GM12878 (cell line): Measurements from ENCODE around the gene ITK. TPM values are rescaled to one million over a fixed set of nuclear protein-coding genes. Genes with fewer than 3 reads are reported as not detected.

Source experiments
- ATAC-seq: fragments of 200-7000 bp; cut with Tn5 transposase; 3 replicates; pipeline ENCODE4 v1.9.1; 2020; ENCODE audit warnings: mild to moderate bottlenecking, moderate library complexity
- BruUV-seq: library from RNA; stranded (reverse); fragments of 400-500 nt; replicated peaks from 2 replicates; lab custom pipeline; 2021; lab: Mats Ljungman, UMichigan
- CTCF ChIA-PET: fragments of 300-600 bp; sonication (Branson Sonifier 250); formaldehyde crosslinking; extraction: SDS; loops from one replicate; lab custom pipeline; 2021; ENCODE audit warnings: inconsistent platforms; lab: Yijun Ruan, JAX
- POLR2A ChIA-PET: fragments of 350-600 bp; formaldehyde crosslinking; extraction: SDS; loops from one replicate; lab custom pipeline; 2021; ENCODE audit warnings: inconsistent platforms; lab: Charles Lee
- RAD21 ChIA-PET: fragments of 300-600 bp; sonication (Branson Sonifier 250); formaldehyde crosslinking; loops from one replicate; lab custom pipeline; 2023; ENCODE audit warnings: antibody characterized with exemption; ENCODE audit not compliant: unreplicated experiment; lab: Charles Lee
- SMC1A ChIA-PET: fragments of 300-600 bp; sonication (Branson Sonifier 250); formaldehyde crosslinking; loops from one replicate; lab custom pipeline; 2023; ENCODE audit not compliant: unreplicated experiment, uncharacterized antibody; lab: Charles Lee
- DNase-seq: peaks from one replicate; pipeline ENCODE4 v3.0.0-alpha.2; 2011; ENCODE audit warnings: low read depth, low spot score
- FAIRE-seq: peaks from 3 replicates; lab custom pipeline; 2011; peaks lifted over from hg19 to GRCh38; lab: Jason Lieb, UNC
- H2AFZ ChIP-seq: 2 replicates; pipeline ENCODE4 v1.6.0; 2011; ENCODE audit warnings: low read depth, low read length, control low read depth; ENCODE audit not compliant: control insufficient read depth
- H3K27ac ChIP-seq: 2 replicates; pipeline ENCODE4 v1.5.1; 2011; ENCODE audit warnings: control low read depth; ENCODE audit not compliant: control insufficient read depth, insufficient read depth
- H3K27me3 ChIP-seq, 2 experiments: replicated peaks in 1 of 2; 2 replicates each; pipeline versions ENCODE4 v1.6.0 to v1.6.1; 2011; ENCODE audit warnings: low read length in 1 of 2; ENCODE audit not compliant: control insufficient read depth in 2 of 2, insufficient read depth in 2 of 2
- H3K36me3 ChIP-seq, 2 experiments: 2 replicates each; pipeline ENCODE4 v1.5.1; 2011; ENCODE audit warnings: low read length in 1 of 2; ENCODE audit not compliant: control insufficient read depth in 2 of 2, insufficient read depth in 2 of 2
- H3K4me1 ChIP-seq: 2 replicates; pipeline ENCODE4 v1.6.1; 2011; ENCODE audit warnings: mild to moderate bottlenecking, low read length, moderate library complexity, mixed read lengths; ENCODE audit not compliant: control insufficient read depth, insufficient read depth
- H3K4me2 ChIP-seq: 2 replicates; pipeline ENCODE4 v1.6.0; 2011; ENCODE audit warnings: control low read depth; ENCODE audit not compliant: control insufficient read depth, insufficient read depth
- H3K4me3 ChIP-seq: fragments of 200-600 bp; sonication (generic); 2 replicates; pipeline ENCODE4 v1.5.1; 2016
- H3K79me2 ChIP-seq: 2 replicates; pipeline ENCODE4 v1.6.0; 2011; ENCODE audit warnings: low read length; ENCODE audit not compliant: control insufficient read depth, insufficient read depth
- H3K9ac ChIP-seq: 2 replicates; pipeline ENCODE4 v1.8.0; 2011; ENCODE audit warnings: low read length, control low read depth, mixed read lengths; ENCODE audit not compliant: control insufficient read depth, insufficient read depth
- H3K9me3 ChIP-seq: replicated peaks from 3 replicates; pipeline ENCODE4 v1.5.1; 2011; ENCODE audit warnings: mild to moderate bottlenecking, low read length; ENCODE audit not compliant: control insufficient read depth, insufficient read depth
- H4K20me1 ChIP-seq: 2 replicates; pipeline ENCODE4 v1.6.0; 2011; ENCODE audit not compliant: control insufficient read depth, insufficient read depth
- BHLHE40 ChIP-seq, 2 experiments: fragments of 450-650 bp in 1 of 2; IDR thresholded peaks; 2 replicates each; pipeline ENCODE4 v1.6.1; 2011 to 2017; ENCODE audit warnings: low read depth in 2 of 2, borderline replicate concordance in 1 of 2, improper control_type of control experiment in 1 of 2, low read length in 1 of 2, mild to moderate bottlenecking in 1 of 2
- CREM ChIP-seq: IDR thresholded peaks from 2 replicates; pipeline ENCODE4 v1.6.1; 2014; ENCODE audit warnings: antibody characterized with exemption, low read depth
- MTA3 ChIP-seq: IDR thresholded peaks from 2 replicates; pipeline ENCODE4 v1.6.1; 2012; ENCODE audit warnings: low read length, inconsistent platforms, borderline replicate concordance
- NBN ChIP-seq: fragments of 450-650 bp; IDR thresholded peaks from 2 replicates; pipeline ENCODE4 v1.6.1; 2016
- RAD21 ChIP-seq: IDR thresholded peaks from 2 replicates; pipeline ENCODE4 v1.6.1; 2011; ENCODE audit warnings: mild to moderate bottlenecking, low read depth, low read length, moderate library complexity; ENCODE audit not compliant: insufficient read depth
- RFX5 ChIP-seq: IDR thresholded peaks from 2 replicates; pipeline ENCODE4 v1.6.1; 2011; ENCODE audit warnings: low read depth, low read length, improper control_type of control experiment
- RUNX3 ChIP-seq: IDR thresholded peaks from 2 replicates; pipeline ENCODE4 v1.6.1; 2012; ENCODE audit warnings: low read length, inconsistent platforms
- SREBF1 ChIP-seq: IDR thresholded peaks from 2 replicates; pipeline ENCODE4 v1.6.1; 2012; ENCODE audit warnings: mild to moderate bottlenecking, low read length
- WGBS: methylation state at CpG from one replicate; pipeline ENCODE4 v1.1.6; 2016; ENCODE audit warnings: low lambda C conversion rate; ENCODE audit not compliant: insufficient replicate concordance, insufficient coverage; ENCODE audit errors: missing lambda C conversion rate; 5-methylcytosine and 5-hydroxymethylcytosine counted together
- in situ Hi-C: fragments of 300-500 bp; cut with MboI; formaldehyde crosslinking; loops from 9 replicates; pipeline ENCODE4 v1.14.3; 2018; ENCODE audit warnings: mixed read lengths
- intact Hi-C: fragments of 100-400 bp; cut with micrococcal nuclease; formaldehyde crosslinking; loops from one replicate; pipeline ENCODE4 v1.14.2; 2022; ENCODE audit not compliant: unreplicated experiment
- polyA plus RNA-seq, 11 experiments: library from polyadenylated mRNA; depleted of rRNA in 4 of 11; unstranded in 6 of 11; stranded (reverse) in 5 of 11; fragments of >200 nt; fragmentation: Nextera tagmentation in 4 of 11; fragmentation: Illumina TruSeq in 1 of 11; extraction: Ambion mirVana in 4 of 11; extraction: Trizol in 1 of 11; gene quantifications; 1 replicate in 1 of 11; 2 replicates in 10 of 11; pipeline versions ENCODE4 v1.2.1 to v1.2.3, GENCODE V29; 2011 to 2016; ENCODE audit warnings: inconsistent platforms in 2 of 11, missing spikeins in 2 of 11, low read depth in 1 of 11
- total RNA-seq, 4 experiments: library from RNA; depleted of rRNA in 3 of 4; stranded (reverse); fragments of >200 nt in 3 of 4; fragmentation: Illumina TruSeq in 1 of 4; extraction: Trizol in 1 of 4; gene quantifications; 2 replicates each; pipeline versions ENCODE4 v1.2.1 to v1.2.3, GENCODE V29; 2013 to 2021
- TF ChIP-seq, protein P1 (sequence below): fragments of 450-650 bp; formaldehyde crosslinking; IDR thresholded peaks from 2 replicates; pipeline ENCODE4 v1.5.0; 2022; ENCODE audit warnings: mild to moderate bottlenecking, missing genetic modification characterization
- TF ChIP-seq, protein P2 (sequence below): fragments of 150-350 bp; IDR thresholded peaks from 2 replicates; pipeline ENCODE4 v1.6.1; 2014; ENCODE audit warnings: mild to moderate bottlenecking, low read depth, low read length
- TF ChIP-seq, protein P3 (sequence below): IDR thresholded peaks from 2 replicates; pipeline ENCODE4 v1.6.1; 2012; ENCODE audit warnings: improper control_type of control experiment, low read depth, low read length; ENCODE audit not compliant: insufficient replicate concordance
- TF ChIP-seq, protein P4 (sequence below): IDR thresholded peaks from 2 replicates; pipeline ENCODE4 v1.6.1; 2011; ENCODE audit warnings: mild to moderate bottlenecking, low read depth, low read length, moderate library complexity; ENCODE audit not compliant: insufficient replicate concordance

Gene ITK
- total and polyA plus RNA-seq, 10 of the 15 experiments (the other 5 are each of a cell fraction or from before 2014, with no cell fraction given), result 0.05 to 2.4 (median 0.76) TPM

DNA sequence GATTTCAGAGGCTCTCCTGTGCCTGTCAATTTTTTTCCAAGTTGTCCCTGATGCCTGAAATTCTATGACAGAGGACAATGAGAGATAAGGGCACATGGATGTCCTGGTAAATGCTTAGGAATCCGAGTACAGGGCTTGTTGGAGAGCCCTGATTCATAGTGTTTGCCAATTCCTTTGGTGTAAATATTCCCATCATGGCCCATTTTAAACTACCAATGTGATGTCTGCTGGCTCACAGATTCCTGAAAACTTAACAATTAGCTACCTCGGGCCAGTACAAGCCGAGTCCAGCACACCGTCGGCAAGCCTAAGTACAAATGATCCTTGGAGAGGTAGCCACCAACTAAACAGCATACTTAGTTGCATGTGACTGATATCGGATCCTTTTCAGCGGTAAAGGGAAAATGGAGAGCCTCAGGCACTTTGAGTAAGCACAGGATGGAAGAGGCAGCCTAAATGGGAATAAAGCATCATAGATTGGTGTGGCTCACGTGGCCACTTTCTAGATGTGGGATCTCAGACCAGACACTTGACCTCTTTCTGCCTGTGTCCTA lies 3.6 kb downstream of the ITK start:
- H2AFZ ChIP-seq, result no peak overlapping the region
- no peak for TF ChIP-seq RUNX3
- no peak for TF ChIP-seq MTA3
- TF ChIP-seq, protein P1, sequence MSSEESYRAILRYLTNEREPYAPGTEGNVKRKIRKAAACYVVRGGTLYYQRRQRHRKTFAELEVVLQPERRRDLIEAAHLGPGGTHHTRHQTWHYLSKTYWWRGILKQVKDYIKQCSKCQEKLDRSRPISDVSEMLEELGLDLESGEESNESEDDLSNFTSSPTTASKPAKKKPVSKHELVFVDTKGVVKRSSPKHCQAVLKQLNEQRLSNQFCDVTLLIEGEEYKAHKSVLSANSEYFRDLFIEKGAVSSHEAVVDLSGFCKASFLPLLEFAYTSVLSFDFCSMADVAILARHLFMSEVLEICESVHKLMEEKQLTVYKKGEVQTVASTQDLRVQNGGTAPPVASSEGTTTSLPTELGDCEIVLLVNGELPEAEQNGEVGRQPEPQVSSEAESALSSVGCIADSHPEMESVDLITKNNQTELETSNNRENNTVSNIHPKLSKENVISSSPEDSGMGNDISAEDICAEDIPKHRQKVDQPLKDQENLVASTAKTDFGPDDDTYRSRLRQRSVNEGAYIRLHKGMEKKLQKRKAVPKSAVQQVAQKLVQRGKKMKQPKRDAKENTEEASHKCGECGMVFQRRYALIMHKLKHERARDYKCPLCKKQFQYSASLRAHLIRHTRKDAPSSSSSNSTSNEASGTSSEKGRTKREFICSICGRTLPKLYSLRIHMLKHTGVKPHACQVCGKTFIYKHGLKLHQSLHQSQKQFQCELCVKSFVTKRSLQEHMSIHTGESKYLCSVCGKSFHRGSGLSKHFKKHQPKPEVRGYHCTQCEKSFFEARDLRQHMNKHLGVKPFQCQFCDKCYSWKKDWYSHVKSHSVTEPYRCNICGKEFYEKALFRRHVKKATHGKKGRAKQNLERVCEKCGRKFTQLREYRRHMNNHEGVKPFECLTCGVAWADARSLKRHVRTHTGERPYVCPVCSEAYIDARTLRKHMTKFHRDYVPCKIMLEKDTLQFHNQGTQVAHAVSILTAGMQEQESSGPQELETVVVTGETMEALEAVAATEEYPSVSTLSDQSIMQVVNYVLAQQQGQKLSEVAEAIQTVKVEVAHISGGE (CRISPR knock-in tag), result no peak
- no peak for TF ChIP-seq SREBF1
- TF ChIP-seq NBN, result no peak
- TF ChIP-seq RFX5, result no peak
- no peak for TF ChIP-seq RAD21
- TF ChIP-seq, protein P2, sequence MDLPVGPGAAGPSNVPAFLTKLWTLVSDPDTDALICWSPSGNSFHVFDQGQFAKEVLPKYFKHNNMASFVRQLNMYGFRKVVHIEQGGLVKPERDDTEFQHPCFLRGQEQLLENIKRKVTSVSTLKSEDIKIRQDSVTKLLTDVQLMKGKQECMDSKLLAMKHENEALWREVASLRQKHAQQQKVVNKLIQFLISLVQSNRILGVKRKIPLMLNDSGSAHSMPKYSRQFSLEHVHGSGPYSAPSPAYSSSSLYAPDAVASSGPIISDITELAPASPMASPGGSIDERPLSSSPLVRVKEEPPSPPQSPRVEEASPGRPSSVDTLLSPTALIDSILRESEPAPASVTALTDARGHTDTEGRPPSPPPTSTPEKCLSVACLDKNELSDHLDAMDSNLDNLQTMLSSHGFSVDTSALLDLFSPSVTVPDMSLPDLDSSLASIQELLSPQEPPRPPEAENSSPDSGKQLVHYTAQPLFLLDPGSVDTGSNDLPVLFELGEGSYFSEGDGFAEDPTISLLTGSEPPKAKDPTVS, result no peak
- TF ChIP-seq, protein P3, sequence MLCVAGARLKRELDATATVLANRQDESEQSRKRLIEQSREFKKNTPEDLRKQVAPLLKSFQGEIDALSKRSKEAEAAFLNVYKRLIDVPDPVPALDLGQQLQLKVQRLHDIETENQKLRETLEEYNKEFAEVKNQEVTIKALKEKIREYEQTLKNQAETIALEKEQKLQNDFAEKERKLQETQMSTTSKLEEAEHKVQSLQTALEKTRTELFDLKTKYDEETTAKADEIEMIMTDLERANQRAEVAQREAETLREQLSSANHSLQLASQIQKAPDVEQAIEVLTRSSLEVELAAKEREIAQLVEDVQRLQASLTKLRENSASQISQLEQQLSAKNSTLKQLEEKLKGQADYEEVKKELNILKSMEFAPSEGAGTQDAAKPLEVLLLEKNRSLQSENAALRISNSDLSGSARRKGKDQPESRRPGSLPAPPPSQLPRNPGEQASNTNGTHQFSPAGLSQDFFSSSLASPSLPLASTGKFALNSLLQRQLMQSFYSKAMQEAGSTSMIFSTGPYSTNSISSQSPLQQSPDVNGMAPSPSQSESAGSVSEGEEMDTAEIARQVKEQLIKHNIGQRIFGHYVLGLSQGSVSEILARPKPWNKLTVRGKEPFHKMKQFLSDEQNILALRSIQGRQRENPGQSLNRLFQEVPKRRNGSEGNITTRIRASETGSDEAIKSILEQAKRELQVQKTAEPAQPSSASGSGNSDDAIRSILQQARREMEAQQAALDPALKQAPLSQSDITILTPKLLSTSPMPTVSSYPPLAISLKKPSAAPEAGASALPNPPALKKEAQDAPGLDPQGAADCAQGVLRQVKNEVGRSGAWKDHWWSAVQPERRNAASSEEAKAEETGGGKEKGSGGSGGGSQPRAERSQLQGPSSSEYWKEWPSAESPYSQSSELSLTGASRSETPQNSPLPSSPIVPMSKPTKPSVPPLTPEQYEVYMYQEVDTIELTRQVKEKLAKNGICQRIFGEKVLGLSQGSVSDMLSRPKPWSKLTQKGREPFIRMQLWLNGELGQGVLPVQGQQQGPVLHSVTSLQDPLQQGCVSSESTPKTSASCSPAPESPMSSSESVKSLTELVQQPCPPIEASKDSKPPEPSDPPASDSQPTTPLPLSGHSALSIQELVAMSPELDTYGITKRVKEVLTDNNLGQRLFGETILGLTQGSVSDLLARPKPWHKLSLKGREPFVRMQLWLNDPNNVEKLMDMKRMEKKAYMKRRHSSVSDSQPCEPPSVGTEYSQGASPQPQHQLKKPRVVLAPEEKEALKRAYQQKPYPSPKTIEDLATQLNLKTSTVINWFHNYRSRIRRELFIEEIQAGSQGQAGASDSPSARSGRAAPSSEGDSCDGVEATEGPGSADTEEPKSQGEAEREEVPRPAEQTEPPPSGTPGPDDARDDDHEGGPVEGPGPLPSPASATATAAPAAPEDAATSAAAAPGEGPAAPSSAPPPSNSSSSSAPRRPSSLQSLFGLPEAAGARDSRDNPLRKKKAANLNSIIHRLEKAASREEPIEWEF, result no peak
- TF ChIP-seq CREM, result no peak
- TF ChIP-seq BHLHE40 (IDR thresholded peaks at IDR 0.05; ENCODE audit: borderline replicate concordance in 1 of 2, low read depth in 2 of 2, low read length in 1 of 2), result no peak
- TF ChIP-seq, protein P4, sequence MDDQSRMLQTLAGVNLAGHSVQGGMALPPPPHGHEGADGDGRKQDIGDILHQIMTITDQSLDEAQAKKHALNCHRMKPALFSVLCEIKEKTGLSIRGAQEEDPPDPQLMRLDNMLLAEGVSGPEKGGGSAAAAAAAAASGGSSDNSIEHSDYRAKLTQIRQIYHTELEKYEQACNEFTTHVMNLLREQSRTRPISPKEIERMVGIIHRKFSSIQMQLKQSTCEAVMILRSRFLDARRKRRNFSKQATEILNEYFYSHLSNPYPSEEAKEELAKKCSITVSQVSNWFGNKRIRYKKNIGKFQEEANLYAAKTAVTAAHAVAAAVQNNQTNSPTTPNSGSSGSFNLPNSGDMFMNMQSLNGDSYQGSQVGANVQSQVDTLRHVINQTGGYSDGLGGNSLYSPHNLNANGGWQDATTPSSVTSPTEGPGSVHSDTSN, result no peak

More for the DNA sequence above, 3.6 kb downstream of the ITK start:
- Histone ChIP-seq H4K20me1 (no peaks in the 10 kb centered on the region), H3K27ac (no peak overlapping the region), H3K4me2 (no peak overlapping the region), H3K36me3 (no peaks in the 10 kb centered on the region), H3K27me3 (no peaks in the 10 kb centered on the region), H3K79me2 (no peaks in the 10 kb centered on the region), H3K4me3 (no peak overlapping the region), H3K9ac (no peak overlapping the region), H3K9me3 (no peaks in the 10 kb centered on the region), H3K4me1 (0 out of 2 replicates have a peak, but pooled peaks cover 6% of the 10 kb centered on the region)
- ATAC-seq, result no peak
- ChIA-PET CTCF (interaction anchor here (0.7 to 1.4 kb wide), 5 partner anchors 9 to 69 kb away, joined by 3 to 5 read pairs (median 3); no protein-coding TSS in a partner anchor), RAD21 (interaction anchor here (1.9 kb wide), 1 partner anchor 69 kb away, joined by 8 read pairs; no protein-coding TSS in a partner anchor), SMC1A (interaction anchor here (1.0 kb wide), 1 partner anchor 16 kb away, joined by 4 read pairs; no protein-coding TSS in a partner anchor), POLR2A (interaction anchor here (1.6 kb wide), 1 partner anchor 11 kb away, joined by 3 read pairs; no protein-coding TSS in a partner anchor)
- intact Hi-C loops (no loop called here), in situ Hi-C loops (no loop called here)
- no peak for FAIRE-seq
- WGBS, result 75% methylated on average over 8 of the region's 8 CpGs
- DNase-seq, result no peak
- BruUV-seq, result no TSS peak
